ENCODE measurements around the gene PXK. TPM values are rescaled to one million over a fixed set of nuclear protein-coding genes. Genes with fewer than 3 reads are reported as not detected.

Gene PXK
- polyA plus RNA-seq, 3 donors = 31.5 to 54.0 (median 52.9) TPM

- Histone ChIP-seq H3K36me3 (replicated peaks in 1 of 2; ENCODE audit: control insufficient read depth in 1 of 2, insufficient read depth in 2 of 2, low read length in 2 of 2) (peaks cover 0 to 3% of the 10 kb centered on the region in 2 donors), H3K4me3 (replicated peaks in 1 of 3; ENCODE audit: low read depth in 2 of 3, low read length in 3 of 3) (no peak overlapping the region), H3K9me3 (replicated peaks in 1 of 2; ENCODE audit: control insufficient read depth in 1 of 2, insufficient read depth in 1 of 2, low read length in 2 of 2) (no peaks in the 10 kb centered on the region), H4K20me1 (ENCODE audit: insufficient read depth, low read length) (peaks cover 90% of the 10 kb centered on the region), H2AFZ (ENCODE audit: insufficient read depth, low read depth, low read length, poor library complexity, severe bottlenecking) (no peak overlapping the region), H3K27me3 (ENCODE audit: control insufficient read depth in 2 of 2, insufficient read depth in 2 of 2, low read length in 2 of 2) (no peaks in the 10 kb centered on the region), H3K27ac (ENCODE audit: low read depth in 1 of 2, low read length in 2 of 2) (peak overlapping the region in 1 of 2 donors; percentile 6), H3K4me2 (replicated peaks; ENCODE audit: extremely low read depth, low read length, poor library complexity, severe bottlenecking) (no peak overlapping the region), H3K9ac (ENCODE audit: insufficient read depth, low read length, poor library complexity, severe bottlenecking) (no peak overlapping the region), H3K79me2 (ENCODE audit: insufficient read depth, low read length) (peaks cover 97% of the 10 kb centered on the region), H3K4me1 (ENCODE audit: control insufficient read depth in 1 of 2, insufficient read depth in 2 of 2, low read length in 2 of 2) (peaks cover 37 to 43% of the 10 kb centered on the region in 2 donors)
- Mint-ChIP-seq H3K36me3 (peaks cover 3 to 10% of the 10 kb centered on the region in 2 donors), H3K4me1 (peaks cover 43% of the 10 kb centered on the region), H3K27me3 (ENCODE audit: low read depth in 3 of 3) (peaks cover 0 to 3% (median 1%) of the 10 kb centered on the region in 3 donors), H3K4me3 (no peak overlapping the region), H3K9me3 (no peaks in the 10 kb centered on the region), H3K27ac (peak overlapping the region in 3 of 7 donors; percentile 38 to 89 (median 40))
- intact Hi-C loops (cut with micrococcal nuclease) = no loop called here
- no peak for TF ChIP-seq CTCF (IDR thresholded peaks at IDR 0.05)
- WGBS (ENCODE audit: insufficient coverage) = no CpG with 5 or more reads among the region's 3 CpGs
- no peak for DNase-seq
Observed at GRCh38 chr3:58358092-58358491, 25.4 kb downstream of the PXK start.

- Histone ChIP-seq H3K27ac (ENCODE audit: low read depth in 1 of 2, low read length in 2 of 2) (peak overlapping the region in 1 of 2 donors; percentile 6), H3K27me3 (ENCODE audit: control insufficient read depth in 2 of 2, insufficient read depth in 2 of 2, low read length in 2 of 2) (no peaks in the 10 kb centered on the region), H3K36me3 (replicated peaks in 1 of 2; ENCODE audit: control insufficient read depth in 1 of 2, insufficient read depth in 2 of 2, low read length in 2 of 2) (peaks cover 0 to 3% of the 10 kb centered on the region in 2 donors), H3K4me1 (ENCODE audit: control insufficient read depth in 1 of 2, insufficient read depth in 2 of 2, low read length in 2 of 2) (peaks cover 30 to 39% of the 10 kb centered on the region in 2 donors), H3K4me2 (replicated peaks; ENCODE audit: extremely low read depth, low read length, poor library complexity, severe bottlenecking) (no peak overlapping the region), H3K9me3 (replicated peaks in 1 of 2; ENCODE audit: control insufficient read depth in 1 of 2, insufficient read depth in 1 of 2, low read length in 2 of 2) (no peaks in the 10 kb centered on the region), H3K4me3 (replicated peaks in 1 of 3; ENCODE audit: low read depth in 2 of 3, low read length in 3 of 3) (no peak overlapping the region), H3K9ac (ENCODE audit: insufficient read depth, low read length, poor library complexity, severe bottlenecking) (no peak overlapping the region), H3K79me2 (ENCODE audit: insufficient read depth, low read length) (peaks cover 97% of the 10 kb centered on the region), H4K20me1 (ENCODE audit: insufficient read depth, low read length) (peaks cover 93% of the 10 kb centered on the region), H2AFZ (ENCODE audit: insufficient read depth, low read depth, low read length, poor library complexity, severe bottlenecking) (no peak overlapping the region)
- Mint-ChIP-seq H3K4me3 (no peak overlapping the region), H3K36me3 (peaks cover 3 to 10% of the 10 kb centered on the region in 2 donors), H3K27ac (no peak overlapping the region), H3K4me1 (peaks cover 39% of the 10 kb centered on the region), H3K9me3 (no peaks in the 10 kb centered on the region), H3K27me3 (ENCODE audit: low read depth in 3 of 3) (peaks cover 0 to 3% (median 1%) of the 10 kb centered on the region in 3 donors)
- no peak for TF ChIP-seq CTCF (IDR thresholded peaks at IDR 0.05)
- WGBS (ENCODE audit: insufficient coverage) = no CpG with 5 or more reads among the region's 4 CpGs
- DNase-seq = no peak
- intact Hi-C loops (cut with micrococcal nuclease) = no loop called here
Observed at GRCh38 chr3:58358808-58359207, 26.1 kb downstream of the PXK start.
